ENCODE results near the gene TFAP2A.
A peak's percentile ranks its signal among the peaks of the same experiment; 100 is the strongest.

TFAP2A gene

GRCh38 chr6:10412461-10413261 is 2.2 kb downstream of the TFAP2A start:
- DNase-seq = no peak

- DNase-seq = peak; percentile 31
Observed at GRCh38 chr6:10411971-10412460, 2.9 kb downstream of the TFAP2A start.

DNA sequence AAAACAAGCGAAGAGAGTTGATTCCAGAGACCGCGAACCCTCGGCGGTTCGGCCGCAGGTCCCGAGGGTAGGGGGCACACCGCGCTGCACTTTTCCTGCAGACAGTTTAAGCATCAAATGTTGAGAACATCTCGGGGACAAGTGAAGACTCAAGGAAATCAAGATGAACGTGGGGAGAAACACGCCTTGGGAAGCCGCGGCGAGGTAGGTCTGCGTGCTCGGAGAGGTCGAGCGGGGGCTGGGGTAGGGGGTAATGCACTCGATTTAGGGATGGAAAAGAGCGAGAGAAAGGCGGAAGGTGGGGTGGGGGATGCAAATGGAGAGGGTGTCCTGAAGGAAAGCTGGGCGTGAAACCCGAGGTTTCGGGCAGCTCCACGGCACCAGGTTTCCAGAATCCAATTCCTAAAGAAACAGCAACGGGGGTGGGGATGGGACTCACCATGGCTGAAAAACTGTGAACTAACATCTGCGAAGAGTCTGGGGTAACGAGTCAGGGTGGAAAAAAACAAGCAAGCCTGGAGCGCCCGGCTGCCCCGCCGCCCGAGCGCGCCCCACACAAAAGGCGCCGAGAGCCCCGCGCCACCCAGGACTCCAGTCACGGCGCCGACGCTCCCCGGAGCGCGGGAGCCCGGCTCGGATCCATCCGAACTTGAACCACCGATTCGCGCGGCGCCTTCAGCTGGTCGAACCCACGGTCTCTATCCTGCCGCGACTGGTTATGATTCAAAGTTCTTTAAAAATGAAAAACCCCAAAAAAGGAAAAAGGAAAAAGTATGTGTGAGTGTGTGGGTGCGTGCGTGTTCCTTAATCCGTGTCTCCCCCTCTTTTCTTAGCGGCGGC is 3.5 kb downstream of the TFAP2A start:
- DNase-seq = no peak

DNA sequence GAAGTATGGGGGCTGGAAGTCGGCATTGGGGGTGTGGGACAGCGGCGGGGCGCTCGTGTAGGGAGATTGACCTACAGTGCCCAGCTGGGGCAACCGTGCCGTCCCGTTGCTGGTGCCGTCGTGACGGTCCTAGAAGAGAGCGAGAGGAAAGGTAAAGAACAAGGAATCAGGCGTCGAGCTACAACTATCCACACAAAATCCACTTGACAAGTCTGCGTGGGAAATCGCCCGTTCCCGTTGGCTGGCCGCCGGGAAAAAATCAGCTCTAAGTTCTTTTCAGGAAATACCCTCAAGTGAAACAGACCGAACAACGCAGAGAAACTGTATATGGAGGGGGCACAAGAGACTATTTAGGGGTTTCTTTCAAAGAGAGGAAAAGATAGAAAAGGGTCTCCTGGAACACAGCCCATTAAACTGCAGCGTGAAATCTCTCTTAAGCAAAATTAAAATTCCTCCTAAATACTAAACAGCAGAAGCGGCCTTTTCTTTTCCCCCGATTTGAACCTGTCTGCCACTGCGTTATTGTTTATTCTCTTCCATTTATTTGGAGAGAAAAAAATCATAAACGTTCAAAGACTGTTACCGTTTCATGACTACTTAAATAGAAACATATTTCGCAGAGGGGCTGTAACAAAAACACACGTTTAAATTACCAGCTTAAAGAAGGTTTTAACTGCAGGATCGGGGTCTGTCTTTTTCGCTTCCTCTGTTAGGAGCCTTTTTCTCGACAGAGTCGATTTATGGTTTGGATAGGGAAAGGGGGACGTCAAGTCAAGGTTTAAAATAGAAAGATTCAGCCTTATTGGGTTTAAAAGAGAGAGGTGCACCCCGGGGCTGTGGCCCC is 4.4 kb downstream of the TFAP2A start:
- no peak for DNase-seq

GRCh38 chr6:10409731-10410206 is 5.1 kb downstream of the TFAP2A start:
- DNase-seq = no peak

DNA sequence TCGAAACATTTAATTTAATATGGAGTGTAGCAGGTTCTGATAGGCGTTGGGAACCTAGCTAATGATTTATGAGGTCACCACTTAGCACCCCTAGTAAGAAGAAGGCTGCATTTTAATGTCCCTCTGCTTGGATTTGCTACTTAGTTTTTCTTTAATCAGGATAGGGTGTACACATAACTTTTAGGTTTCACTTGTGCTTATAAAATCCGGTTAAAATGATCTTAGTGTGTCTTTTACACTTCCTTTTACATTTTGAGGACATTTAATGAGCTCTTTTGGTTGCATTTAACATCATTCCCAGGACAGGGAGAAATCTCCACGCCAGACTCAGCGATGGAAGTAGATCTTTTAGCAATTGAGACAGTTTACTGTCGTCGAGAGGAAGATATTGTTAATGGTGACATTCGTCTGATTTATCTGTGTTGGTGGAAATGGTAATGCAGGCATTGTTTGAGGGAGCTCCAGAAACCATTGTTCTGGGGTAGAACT is 5.6 kb downstream of the TFAP2A start:
- DNase-seq = no peak

GRCh38 chr6:10408457-10408856 is 6.4 kb downstream of the TFAP2A start:
- no peak for DNase-seq

- DNase-seq = no peak
Observed at GRCh38 chr6:10407674-10408054, 7.2 kb downstream of the TFAP2A start.

GRCh38 chr6:10407018-10407673 is 7.7 kb downstream of the TFAP2A start:
- no peak for DNase-seq

DNA sequence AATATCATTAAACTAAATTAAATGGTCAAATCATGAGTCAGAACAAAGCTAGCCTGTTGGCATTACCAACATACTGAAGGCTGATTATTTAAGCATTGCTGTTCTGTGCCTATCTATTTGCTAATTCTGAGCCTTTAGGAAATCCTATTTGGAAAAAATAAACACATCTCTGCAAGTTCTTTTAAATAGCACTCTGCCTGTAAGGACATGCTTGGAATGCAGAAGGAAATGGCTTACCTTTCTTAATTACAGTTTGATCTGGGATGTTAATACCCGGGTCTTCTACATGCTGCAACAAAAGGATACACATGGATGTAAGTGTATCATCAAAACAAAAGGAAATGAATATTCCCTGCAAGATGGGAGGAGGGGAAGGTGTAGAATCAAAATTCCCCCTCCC is 8.3 kb downstream of the TFAP2A start:
- DNase-seq = no peak

- DNase-seq = no peak
Observed at GRCh38 chr6:10405513-10405900, 9.4 kb downstream of the TFAP2A start.

- DNase-seq = no peak
Observed at GRCh38 chr6:10404799-10405512, 9.9 kb downstream of the TFAP2A start.

DNA sequence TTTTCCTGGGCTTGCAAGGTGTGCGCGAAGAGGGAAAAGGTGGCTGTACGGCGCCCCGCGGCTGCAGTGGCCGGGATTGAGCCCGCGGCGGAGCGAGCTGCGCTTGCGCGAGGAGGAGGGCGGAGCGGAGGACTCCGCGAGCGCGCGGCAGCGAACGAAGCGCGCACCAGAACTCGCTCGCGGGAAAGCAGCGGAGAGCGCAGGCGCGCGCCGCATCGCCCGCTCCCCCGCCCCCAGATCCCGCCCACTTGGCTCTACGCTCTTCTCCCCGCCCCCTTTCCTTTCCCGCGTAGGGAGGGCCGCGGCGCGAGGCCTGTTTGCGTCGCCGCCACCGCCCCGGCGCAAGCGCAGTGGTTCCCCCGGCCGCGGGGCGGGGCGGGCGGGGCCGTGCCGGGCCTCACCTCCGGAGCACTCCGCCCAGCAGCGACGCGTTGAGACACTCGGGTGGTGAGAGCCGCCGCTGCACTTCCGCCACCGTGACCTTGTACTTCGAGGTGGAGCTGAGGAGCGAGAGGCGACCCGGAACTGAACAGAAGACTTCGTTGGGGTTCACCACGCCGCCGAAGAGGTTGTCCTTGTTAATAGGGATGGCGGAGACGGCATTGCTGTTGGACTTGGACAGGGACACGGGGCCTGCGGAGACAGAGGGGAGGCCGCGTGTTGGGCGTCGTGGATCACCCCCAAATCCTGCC is 10.6 kb downstream of the TFAP2A start:
- peak; percentile 92 for DNase-seq

- peak; percentile 73 for DNase-seq
Observed at GRCh38 chr6:10403385-10404106, 11.3 kb downstream of the TFAP2A start.

GRCh38 chr6:10402648-10403311 is 12.1 kb downstream of the TFAP2A start:
- no peak for DNase-seq

GRCh38 chr6:10401632-10402223 is 13.1 kb downstream of the TFAP2A start:
- DNase-seq = no peak

GRCh38 chr6:10401004-10401536 is 13.8 kb downstream of the TFAP2A start:
- no peak for DNase-seq

DNA sequence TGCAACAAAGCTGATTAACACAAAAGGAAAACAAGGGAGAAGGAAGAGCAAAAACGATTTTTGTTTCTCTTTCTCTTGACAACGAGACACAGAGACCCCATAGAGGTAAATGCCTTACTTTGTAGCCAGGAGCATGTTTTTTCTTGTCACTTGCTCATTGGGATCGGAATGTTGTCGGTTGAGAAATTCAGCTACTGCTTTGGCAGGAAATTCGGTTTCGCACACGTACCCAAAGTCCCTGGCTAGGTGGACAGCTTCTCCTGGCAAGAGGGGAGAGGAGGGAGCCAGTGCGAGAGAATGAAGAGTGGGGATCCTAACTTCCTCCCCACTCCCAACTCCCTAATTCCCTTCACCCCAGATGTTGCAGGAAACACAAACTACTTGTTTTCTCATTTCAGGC is 14.5 kb downstream of the TFAP2A start:
- no peak for DNase-seq

DNA sequence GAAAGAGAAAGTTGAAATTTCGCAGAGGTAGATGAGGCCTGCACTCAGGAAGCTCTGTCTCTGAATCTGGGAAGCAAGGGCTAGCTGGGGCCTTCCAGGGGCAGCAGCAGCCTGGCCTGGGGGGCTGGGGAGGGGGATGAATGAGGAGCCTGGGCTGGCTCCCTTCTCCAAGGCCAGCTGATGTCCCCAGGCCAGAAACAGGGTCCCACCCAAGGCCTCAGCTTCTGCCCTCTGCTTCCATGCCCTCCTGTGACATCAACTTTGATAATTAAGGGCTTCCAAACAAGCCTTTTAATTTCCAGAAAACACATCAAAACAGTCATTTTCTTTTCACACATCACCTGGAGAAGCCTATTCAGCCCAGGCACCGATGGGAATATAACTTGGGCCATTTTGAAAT is 15.4 kb downstream of the TFAP2A start:
- DNase-seq = no peak

Measured in fibroblast of skin of right biceps (primary cell).